HepG2 (cell line): Measurements from ENCODE around the gene SCN9A. TPM values are rescaled to one million over a fixed set of nuclear protein-coding genes. Genes with fewer than 3 reads are reported as not detected.

Experiments used
- GATAD2A ChIP-seq: IDR thresholded peaks from 2 replicates; pipeline ENCODE4 v1.6.1; 2016
- KDM5B ChIP-seq: sonication (generic); formaldehyde crosslinking; IDR thresholded peaks from 2 replicates; pipeline ENCODE4 v1.4.0; 2020; ENCODE audit warnings: missing genetic modification reagents, mild to moderate bottlenecking, borderline replicate concordance
- KDM6A ChIP-seq: IDR thresholded peaks from 2 replicates; pipeline ENCODE4 v1.6.1; 2016; ENCODE audit warnings: low read depth
- KMT2B ChIP-seq: IDR thresholded peaks from 2 replicates; pipeline ENCODE4 v1.6.1; 2016; ENCODE audit warnings: missing genetic modification reagents, missing compliant biosample characterization
- MIXL1 ChIP-seq: IDR thresholded peaks from 2 replicates; pipeline ENCODE4 v1.6.1; 2016
- MLLT10 ChIP-seq: sonication (generic); formaldehyde crosslinking; IDR thresholded peaks from 2 replicates; pipeline ENCODE4 v1.4.0; 2020; ENCODE audit warnings: missing genetic modification reagents
- NR2F2 ChIP-seq: IDR thresholded peaks from 2 replicates; pipeline ENCODE4 v1.6.1; 2012; ENCODE audit warnings: low read depth, inconsistent platforms, borderline replicate concordance
- PITX1 ChIP-seq: sonication (generic); formaldehyde crosslinking; IDR thresholded peaks from 2 replicates; pipeline ENCODE4 v1.5.1; 2020; ENCODE audit warnings: mild to moderate bottlenecking, missing genetic modification reagents
- RAD21 ChIP-seq: fragments of 450-650 bp; formaldehyde crosslinking; IDR thresholded peaks from 2 replicates; pipeline ENCODE4 v1.5.0; 2020; ENCODE audit warnings: mild to moderate bottlenecking
- SMAD3 ChIP-seq: sonication (generic); formaldehyde crosslinking; IDR thresholded peaks from 2 replicates; pipeline ENCODE4 v1.4.0; 2020; ENCODE audit warnings: missing genetic modification reagents
- STAG1 ChIP-seq: sonication (generic); formaldehyde crosslinking; IDR thresholded peaks from 2 replicates; pipeline ENCODE4 v1.4.0; 2020; ENCODE audit warnings: missing genetic modification reagents
- TBX2 ChIP-seq: sonication (generic); formaldehyde crosslinking; IDR thresholded peaks from 2 replicates; pipeline ENCODE4 v1.5.0; 2020; ENCODE audit warnings: missing genetic modification reagents, mild to moderate bottlenecking, borderline replicate concordance
- TEAD3 ChIP-seq: optimal IDR thresholded peaks from 2 replicates; pipeline ENCODE3; 2016; ENCODE audit warnings: borderline replicate concordance
- ZNF251 ChIP-seq: sonication (generic); formaldehyde crosslinking; IDR thresholded peaks from 2 replicates; pipeline ENCODE4 v1.9.0; 2021; ENCODE audit warnings: mild to moderate bottlenecking, missing genetic modification reagents
- ZNF326 ChIP-seq: sonication (generic); formaldehyde crosslinking; IDR thresholded peaks from 2 replicates; pipeline ENCODE4 v1.4.0; 2020; ENCODE audit warnings: missing genetic modification reagents, borderline replicate concordance
- ZNF34 ChIP-seq: sonication (generic); formaldehyde crosslinking; IDR thresholded peaks from 2 replicates; pipeline ENCODE4 v1.4.0; 2020; ENCODE audit warnings: mild to moderate bottlenecking, missing genetic modification reagents, borderline replicate concordance
- ZNF567 ChIP-seq: sonication (generic); formaldehyde crosslinking; IDR thresholded peaks from 2 replicates; pipeline ENCODE4 v1.8.1; 2023; ENCODE audit warnings: mild to moderate bottlenecking, missing genetic modification reagents, borderline replicate concordance
- ZNF788 ChIP-seq: sonication (generic); formaldehyde crosslinking; IDR thresholded peaks from 2 replicates; pipeline ENCODE4 v1.5.0; 2020; ENCODE audit warnings: mild to moderate bottlenecking, missing genetic modification reagents, borderline replicate concordance
- ZSCAN21 ChIP-seq: sonication (generic); formaldehyde crosslinking; IDR thresholded peaks from 2 replicates; pipeline ENCODE4 v1.8.0; 2022; ENCODE audit warnings: mild to moderate bottlenecking, missing genetic modification reagents, moderate library complexity, borderline replicate concordance
- polyA plus RNA-seq, 8 experiments: library from polyadenylated mRNA; depleted of rRNA in 3 of 8; stranded (reverse) in 7 of 8; unstranded in 1 of 8; fragments of >200 nt; fragmentation: Illumina TruSeq in 4 of 8; extraction: Trizol in 4 of 8; gene quantifications; 2 replicates each; pipeline versions ENCODE4 v1.2.1 to v1.2.3, GENCODE V29; 2011 to 2016; ENCODE audit warnings: low read depth in 4 of 8, missing spikeins in 1 of 8, mixed read lengths in 1 of 8; ENCODE audit not compliant: insufficient read depth in 1 of 8
- total RNA-seq, 5 experiments: library from RNA; depleted of rRNA; stranded (reverse); fragments of >200 nt; fragmentation: Illumina TruSeq; extraction: Trizol; gene quantifications; 2 replicates each; pipeline ENCODE4 v1.2.3, GENCODE V29; 2016; ENCODE audit warnings: low read depth in 1 of 5
- TF ChIP-seq, protein P1 (sequence below): sonication (generic); formaldehyde crosslinking; IDR thresholded peaks from 2 replicates; pipeline ENCODE4 v1.4.0; 2020; ENCODE audit warnings: missing genetic modification reagents
- TF ChIP-seq, protein P2 (sequence below): sonication (generic); formaldehyde crosslinking; IDR thresholded peaks from 2 replicates; pipeline ENCODE4 v1.9.0; 2022; ENCODE audit warnings: low read depth, missing genetic modification reagents
- TF ChIP-seq, protein P3 (sequence below): sonication (generic); formaldehyde crosslinking; IDR thresholded peaks from 2 replicates; pipeline ENCODE4 v1.9.0; 2022; ENCODE audit warnings: missing genetic modification reagents, mild to moderate bottlenecking, borderline replicate concordance
- TF ChIP-seq, protein P4 (sequence below): sonication (generic); formaldehyde crosslinking; IDR thresholded peaks from 2 replicates; pipeline ENCODE4 v1.8.1; 2023; ENCODE audit warnings: mild to moderate bottlenecking, inconsistent platforms, moderate library complexity, missing genetic modification reagents, borderline replicate concordance

SCN9A gene
- total and polyA plus RNA-seq, 2 of the 13 experiments (the other 11 are each of a cell fraction or from before 2014, with no cell fraction given): 15.3 to 24.3 TPM

DNA sequence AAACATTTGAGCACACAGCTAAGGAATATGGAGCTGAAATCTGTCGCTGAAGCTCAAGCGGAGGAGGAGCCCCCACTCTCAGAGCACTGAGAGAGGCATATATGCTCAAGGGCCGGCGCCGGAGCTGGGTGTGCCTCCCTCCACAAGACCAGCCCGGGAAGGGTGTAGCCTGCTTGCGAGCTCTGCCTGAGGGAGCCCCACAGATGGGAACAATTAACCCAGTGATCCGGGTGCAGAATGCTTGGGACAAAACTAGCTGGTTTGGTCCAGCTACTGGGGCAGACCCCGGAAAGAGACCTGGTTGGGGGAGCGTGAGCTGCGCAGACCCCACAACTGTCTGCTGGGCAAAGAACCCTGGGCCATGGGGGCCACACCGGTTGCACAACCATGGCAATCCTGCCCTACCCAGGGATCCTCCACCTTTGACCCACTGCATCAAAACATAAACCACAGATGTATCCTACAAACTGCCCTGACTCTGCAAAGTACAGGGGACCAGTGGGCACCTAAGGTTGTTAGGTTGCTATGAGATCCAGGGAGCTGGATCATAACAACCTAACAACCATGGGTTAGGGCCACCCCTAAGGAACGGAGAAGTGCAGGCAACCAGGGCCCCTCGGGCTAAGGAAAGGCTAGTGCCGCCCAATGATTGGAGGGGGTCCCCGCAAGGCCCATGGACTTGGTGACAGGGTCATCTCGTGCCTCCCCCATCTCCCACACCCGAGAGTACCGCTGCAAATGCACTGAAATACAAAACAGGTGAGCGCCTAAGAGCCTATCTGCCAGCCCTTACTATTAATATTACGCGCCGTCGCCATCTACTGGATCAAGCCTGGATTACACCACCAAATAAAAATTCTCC is 194.6 kb downstream of the SCN9A start (continued):
- TF ChIP-seq, protein P1, sequence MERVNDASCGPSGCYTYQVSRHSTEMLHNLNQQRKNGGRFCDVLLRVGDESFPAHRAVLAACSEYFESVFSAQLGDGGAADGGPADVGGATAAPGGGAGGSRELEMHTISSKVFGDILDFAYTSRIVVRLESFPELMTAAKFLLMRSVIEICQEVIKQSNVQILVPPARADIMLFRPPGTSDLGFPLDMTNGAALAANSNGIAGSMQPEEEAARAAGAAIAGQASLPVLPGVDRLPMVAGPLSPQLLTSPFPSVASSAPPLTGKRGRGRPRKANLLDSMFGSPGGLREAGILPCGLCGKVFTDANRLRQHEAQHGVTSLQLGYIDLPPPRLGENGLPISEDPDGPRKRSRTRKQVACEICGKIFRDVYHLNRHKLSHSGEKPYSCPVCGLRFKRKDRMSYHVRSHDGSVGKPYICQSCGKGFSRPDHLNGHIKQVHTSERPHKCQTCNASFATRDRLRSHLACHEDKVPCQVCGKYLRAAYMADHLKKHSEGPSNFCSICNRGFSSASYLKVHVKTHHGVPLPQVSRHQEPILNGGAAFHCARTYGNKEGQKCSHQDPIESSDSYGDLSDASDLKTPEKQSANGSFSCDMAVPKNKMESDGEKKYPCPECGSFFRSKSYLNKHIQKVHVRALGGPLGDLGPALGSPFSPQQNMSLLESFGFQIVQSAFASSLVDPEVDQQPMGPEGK (CRISPR knock-in tag): peak; percentile 40; the same call in 1 of the 2 replicates
- TF ChIP-seq NR2F2 (0 out of 2 replicates have a peak, but pooled peaks have one; percentile 23), TEAD3 (peak; percentile 53), ZNF567 (CRISPR knock-in tag) (0 out of 2 replicates have a peak, but pooled peaks have one; percentile 54), KDM5B (CRISPR knock-in tag) (peak; percentile 62; the same call in 1 of the 2 replicates), STAG1 (peak; percentile 87), PITX1 (CRISPR knock-in tag) (peak; percentile 17; the same call in 1 of the 2 replicates), ZNF34 (0 out of 2 replicates have a peak, but pooled peaks have one; percentile 57), ZSCAN21 (CRISPR knock-in tag) (peak; percentile 55; the same call in 1 of the 2 replicates), GATAD2A (CRISPR knock-in tag) (peak; percentile 76), KMT2B (CRISPR knock-in tag) (no peak; the same call in 1 of the 2 replicates), ZNF788 (CRISPR knock-in tag) (peak; percentile 52; the same call in 1 of the 2 replicates), ZNF251 (CRISPR knock-in tag) (no peak), KDM6A (CRISPR knock-in tag) (no peak), SMAD3 (CRISPR knock-in tag) (peak; percentile 68; the same call in 1 of the 2 replicates), MIXL1 (CRISPR knock-in tag) (peak; percentile 51; the same call in 1 of the 2 replicates), ZNF326 (CRISPR knock-in tag) (no peak), TBX2 (CRISPR knock-in tag) (peak; percentile 58; the same call in 1 of the 2 replicates), RAD21 (peak; percentile 88), MLLT10 (CRISPR knock-in tag) (no peak)
- TF ChIP-seq, protein P2, sequence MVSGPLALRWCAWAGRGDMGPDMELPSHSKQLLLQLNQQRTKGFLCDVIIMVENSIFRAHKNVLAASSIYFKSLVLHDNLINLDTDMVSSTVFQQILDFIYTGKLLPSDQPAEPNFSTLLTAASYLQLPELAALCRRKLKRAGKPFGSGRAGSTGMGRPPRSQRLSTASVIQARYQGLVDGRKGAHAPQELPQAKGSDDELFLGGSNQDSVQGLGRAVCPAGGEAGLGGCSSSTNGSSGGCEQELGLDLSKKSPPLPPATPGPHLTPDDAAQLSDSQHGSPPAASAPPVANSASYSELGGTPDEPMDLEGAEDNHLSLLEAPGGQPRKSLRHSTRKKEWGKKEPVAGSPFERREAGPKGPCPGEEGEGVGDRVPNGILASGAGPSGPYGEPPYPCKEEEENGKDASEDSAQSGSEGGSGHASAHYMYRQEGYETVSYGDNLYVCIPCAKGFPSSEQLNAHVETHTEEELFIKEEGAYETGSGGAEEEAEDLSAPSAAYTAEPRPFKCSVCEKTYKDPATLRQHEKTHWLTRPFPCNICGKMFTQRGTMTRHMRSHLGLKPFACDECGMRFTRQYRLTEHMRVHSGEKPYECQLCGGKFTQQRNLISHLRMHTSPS: peak; percentile 30; the same call in 1 of the 2 replicates
- TF ChIP-seq, protein P3, sequence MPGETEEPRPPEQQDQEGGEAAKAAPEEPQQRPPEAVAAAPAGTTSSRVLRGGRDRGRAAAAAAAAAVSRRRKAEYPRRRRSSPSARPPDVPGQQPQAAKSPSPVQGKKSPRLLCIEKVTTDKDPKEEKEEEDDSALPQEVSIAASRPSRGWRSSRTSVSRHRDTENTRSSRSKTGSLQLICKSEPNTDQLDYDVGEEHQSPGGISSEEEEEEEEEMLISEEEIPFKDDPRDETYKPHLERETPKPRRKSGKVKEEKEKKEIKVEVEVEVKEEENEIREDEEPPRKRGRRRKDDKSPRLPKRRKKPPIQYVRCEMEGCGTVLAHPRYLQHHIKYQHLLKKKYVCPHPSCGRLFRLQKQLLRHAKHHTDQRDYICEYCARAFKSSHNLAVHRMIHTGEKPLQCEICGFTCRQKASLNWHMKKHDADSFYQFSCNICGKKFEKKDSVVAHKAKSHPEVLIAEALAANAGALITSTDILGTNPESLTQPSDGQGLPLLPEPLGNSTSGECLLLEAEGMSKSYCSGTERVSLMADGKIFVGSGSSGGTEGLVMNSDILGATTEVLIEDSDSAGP (CRISPR knock-in tag): peak; percentile 61
- TF ChIP-seq, protein P4, sequence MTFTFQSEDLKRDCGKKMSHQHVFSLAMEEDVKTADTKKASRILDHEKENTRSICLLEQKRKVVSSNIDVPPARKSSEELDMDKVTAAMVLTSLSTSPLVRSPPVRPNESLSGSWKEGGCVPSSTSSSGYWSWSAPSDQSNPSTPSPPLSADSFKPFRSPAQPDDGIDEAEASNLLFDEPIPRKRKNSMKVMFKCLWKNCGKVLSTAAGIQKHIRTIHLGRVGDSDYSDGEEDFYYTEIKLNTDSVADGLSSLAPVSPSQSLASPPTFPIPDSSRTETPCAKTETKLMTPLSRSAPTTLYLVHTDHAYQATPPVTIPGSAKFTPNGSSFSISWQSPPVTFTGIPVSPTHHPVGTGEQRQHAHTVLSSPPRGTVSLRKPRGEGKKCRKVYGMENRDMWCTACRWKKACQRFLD (CRISPR knock-in tag): no peak
